Right forelimb (tissue), 1 donor: ENCODE measurements around the gene SERBP1.
"Not testable (repeated sequence)": the region's sequence is repeated elsewhere in the genome, so short reads cannot be mapped to it uniquely, and the experiment has no call there.

Experiments
- DNase-seq: peaks from one replicate; pipeline ENCODE4 v3.0.0-alpha.2; 2018

Gene SERBP1

DNA sequence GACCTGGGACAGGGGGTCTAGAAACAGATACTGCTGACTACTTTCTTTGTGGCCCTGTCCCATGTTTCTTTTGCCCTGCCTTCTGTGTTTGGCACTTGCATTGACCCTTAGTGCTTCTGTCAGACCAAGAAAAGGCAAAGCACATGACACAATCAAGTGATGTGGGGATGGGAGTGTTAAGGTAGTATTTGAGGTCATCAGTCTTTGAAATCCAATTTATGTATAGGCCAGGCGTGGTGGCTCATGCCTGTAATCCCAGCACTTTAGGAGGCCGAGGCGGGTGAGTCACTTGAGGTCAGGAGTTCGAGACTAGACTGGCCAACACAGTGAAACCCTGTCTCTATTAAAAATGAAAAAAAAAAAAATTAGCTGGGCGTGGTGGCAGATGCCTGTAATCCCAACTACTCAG, 26.0 kb downstream of the SERBP1 start:
- no peak for DNase-seq

DNA sequence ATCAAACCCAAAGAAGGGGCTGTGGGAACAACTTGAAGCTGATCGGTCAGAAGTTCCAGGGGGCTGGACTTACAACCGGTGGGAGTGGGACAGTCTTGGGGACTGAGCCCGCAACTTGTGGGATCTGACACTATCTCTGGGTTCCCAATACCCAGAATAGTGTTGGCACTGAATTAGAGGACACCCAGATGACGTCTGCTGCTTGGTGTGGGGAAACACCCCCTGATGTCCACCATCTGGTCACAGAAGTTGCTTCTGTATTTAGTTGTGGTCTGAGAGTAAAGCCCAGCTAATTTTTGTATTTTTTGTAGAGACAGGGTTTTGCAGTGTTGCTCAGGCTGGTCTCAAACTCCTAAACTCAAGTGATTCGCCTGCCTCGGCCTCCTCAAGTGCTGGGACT, 28.8 kb downstream of the SERBP1 start:
- DNase-seq, result no peak

DNA sequence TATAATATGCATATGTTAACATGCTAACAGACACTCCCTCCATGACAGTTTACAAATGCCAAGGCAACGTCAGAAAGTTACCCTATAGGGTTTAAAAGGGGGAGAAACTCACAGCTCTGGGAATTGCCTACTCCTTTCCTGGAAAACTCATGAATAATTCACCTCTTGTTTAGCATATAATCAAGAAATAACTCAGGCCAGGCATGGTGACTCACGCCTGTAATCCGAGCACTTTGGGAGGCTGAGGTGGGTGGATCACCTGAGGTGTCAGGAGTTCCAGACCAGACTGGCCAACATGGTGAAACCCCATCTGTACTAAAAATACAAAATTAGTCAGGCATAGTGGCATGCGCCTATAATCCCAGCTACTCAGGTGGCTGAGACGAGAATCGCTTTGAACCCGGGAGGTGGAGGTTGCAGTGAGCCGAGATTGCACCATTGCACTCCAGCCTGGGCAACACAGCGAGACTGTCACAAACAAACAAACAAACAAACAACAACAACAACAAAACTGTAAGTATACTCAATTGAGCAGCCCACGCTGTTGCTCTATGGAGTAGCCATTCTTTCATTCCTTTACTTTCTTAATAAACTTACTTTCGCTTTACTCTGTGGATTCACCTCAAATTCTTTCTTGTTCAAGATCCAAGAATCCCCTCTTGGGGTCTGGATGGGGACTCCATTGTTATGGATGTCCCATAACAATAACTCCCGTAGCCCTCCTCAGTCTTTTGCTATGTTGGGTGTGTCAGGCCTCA, 30.0 kb downstream of the SERBP1 start:
- DNase-seq, result not testable (repeated sequence)

DNA sequence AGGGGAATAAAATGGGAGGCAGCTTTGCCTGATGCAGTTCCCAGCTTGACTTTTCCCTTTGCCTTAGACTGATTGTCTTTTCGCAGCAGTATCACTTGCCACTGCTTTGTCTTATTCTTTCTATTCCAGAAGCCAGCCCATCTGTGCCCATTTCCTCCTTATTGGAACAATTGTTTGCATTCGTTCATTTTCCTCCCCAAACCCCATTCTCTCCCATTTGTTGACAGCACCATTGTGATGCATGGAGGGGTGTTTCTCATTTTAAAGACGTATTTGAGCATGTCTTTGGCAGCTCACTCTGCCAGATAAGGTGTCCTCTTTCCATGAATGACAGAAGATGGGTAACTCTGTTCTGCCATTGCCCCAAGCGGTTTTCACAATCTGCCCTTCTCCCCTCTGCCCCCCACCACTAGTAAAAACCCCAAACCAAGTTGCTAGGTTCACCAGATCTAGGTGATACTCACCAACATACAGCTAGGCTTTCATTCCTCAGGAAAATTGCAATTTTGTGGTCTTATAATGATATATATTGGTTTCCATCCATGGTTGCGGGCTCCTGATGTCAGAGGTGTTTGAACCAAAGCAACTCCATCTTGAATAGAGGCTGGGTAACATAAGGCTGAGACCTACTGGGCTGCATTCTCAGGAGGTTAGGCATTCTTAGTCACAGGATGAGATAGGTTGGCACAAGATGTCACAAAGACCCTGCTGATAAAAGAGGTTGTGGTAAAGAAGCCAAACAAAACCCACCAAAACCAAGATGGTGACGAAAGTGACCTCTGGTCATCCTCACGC, 30.8 kb downstream of the SERBP1 start:
- no peak for DNase-seq

DNA sequence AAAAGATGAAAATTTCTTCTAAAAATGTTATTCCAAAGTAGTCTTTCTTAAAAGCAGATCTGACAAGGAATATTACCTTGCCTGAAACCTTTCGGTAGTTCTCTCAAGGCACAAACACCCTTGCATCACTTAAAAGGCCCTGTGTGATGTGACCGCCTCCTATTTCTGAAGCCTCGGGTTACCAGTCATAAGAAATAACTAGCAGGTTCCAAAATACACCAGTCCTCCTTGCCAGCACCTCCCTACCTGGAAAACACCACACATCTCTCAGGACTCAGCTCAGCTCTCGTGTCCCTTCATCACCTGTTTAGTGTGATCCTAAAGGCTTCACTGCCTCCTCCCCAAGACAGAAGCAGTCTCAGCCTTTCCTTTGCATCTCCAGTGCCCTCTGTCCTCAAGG, 35.7 kb downstream of the SERBP1 start:
- DNase-seq, result no peak

DNA sequence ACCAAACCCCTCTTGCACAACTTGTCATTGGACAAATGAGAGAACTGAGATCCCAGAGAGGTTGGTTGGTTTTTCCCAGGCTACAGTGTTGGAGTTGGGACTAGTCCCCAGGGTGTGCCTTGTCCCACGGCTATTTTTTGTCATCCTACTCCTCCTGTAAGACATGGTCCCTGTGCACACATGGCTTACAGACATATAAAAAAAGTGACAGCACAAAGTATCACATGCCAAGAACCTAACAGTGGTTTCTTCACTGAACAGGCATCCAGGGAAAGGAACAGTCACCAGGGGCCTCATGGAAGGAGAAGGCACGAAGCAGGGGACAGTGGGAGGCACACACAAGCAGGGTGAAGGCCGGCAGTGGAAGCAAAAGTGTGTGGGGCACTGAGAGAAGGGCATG, 36.5 kb downstream of the SERBP1 start:
- no peak for DNase-seq

DNA sequence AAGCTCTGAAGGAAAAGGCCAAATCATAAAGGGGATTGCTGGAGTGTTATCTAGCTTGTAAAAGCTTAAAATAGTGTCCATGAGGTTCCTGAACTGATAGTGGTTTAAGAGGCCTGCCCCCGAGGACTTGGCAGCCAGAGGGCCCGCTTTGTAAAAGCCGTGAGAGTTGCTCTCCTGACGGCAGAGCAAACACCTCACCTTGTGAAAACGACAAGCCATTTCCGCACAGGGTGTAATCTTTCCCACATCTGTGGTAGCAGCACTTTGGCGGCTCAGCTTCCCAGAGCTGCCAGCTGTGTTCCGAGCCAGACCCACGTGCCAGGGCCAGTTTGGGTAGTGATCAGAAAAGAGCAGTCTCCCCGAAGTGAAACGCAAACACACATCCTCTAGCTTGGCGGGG, 37.0 kb downstream of the SERBP1 start:
- DNase-seq, result peak; percentile 61

DNA sequence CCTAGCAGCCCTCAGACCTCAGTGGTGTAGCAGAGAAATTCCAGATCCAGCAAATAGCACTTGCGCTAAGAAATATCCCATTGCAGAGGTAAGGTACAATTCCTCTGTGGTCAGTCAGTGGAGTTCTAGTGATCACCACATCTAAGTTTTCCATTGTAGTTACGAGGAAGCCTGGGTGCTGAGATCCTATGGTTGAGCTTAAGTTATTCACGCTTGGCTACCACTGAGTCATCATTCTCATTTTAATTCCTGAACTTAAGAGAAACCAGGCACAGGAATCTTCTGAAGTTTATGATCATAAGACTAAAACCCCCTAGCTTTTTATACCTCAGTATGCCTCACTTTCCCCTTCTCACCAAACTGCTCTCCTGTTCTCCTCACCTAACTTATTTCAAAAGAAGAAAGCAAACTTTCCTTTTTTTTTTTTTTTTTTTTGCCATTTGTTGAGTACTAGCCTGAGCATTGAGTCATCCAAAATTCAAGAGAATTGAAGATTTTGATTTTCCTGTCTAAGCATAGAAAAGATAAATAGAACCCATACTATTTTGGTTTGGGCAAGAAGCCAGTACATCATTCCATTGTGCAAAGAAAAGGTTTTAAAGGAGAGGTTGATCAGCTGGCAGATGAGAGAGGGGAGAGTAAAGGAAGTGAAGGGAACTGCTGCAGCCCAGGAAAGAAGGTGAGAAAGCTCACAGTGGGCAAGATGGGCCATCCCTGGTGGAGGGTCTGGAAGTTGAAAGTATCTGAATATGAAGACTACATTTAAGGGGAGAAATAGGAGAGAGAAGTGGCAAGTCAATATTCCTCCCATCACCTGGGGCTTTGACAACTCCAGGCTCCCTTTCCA, 39.9 kb downstream of the SERBP1 start:
- no peak for DNase-seq

DNA sequence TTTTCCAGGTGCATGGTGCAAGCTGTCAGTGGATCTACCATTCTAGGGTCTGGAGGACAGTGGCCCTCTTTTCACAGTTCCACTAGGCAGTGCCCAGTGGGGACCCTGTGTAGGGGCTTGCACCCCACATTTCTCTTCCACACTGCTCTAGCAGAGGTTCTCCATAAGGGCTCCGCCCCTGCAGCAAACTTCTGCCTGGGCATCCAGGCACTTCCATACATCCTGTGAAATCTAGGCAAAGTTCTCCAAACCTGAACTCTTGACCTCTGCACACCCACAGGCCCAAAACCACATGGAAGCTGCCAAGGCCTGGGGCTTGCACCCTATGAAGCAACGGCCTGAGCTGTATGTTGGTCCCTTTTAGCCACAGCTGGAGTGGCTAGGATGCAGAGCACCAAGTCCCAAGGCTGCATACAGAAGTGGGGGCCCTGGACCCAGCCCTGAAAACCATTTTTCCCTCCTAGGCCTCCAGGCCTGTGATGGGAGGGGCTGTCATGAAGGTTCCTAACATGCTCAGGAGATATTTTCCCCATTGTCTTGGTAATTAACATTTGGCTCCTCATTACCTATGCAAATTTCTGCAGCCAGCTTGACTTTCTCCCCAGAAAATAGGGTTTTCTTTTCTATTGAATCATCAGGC, 46.1 kb downstream of the SERBP1 start:
- DNase-seq, result no peak

DNA sequence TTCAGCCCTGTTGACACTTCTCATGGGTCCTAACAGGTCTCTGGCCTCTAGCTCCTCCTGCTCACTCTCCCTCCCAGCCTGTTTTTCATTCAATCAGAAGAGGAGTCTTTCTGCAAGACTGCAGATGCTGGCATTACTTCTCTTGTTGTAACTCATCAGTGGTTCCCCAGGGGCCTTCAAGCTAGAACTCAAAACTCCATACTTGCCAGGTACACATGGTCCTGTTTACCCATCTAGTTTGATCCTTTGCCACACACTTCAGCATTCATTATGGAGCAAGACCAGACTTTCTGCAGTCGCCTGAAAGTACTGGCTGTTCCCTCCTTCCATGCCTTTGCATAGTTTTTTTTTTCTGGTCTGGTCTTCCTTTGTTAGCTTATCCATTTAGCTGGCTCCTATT, 47.9 kb downstream of the SERBP1 start:
- no peak for DNase-seq

DNA sequence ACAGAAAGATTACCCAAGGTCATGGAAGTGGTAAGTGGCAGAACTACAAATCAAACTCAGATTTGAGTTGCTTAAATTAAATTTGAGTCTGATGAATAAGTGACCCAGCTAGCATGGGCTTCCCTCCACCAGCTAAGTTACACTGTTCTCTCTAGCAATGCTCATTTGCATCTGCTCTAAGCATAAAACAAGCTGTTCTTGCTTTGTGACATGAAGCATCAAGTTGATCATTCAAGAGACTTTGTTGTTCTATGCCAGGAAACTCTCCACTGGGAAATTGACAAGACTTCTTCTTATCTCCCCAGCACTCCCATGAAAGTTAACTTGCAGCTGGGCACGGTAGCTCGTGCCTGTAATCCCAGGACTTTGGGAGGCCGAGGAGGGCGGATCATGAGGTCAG, 49.0 kb downstream of the SERBP1 start:
- DNase-seq, result no peak

DNA sequence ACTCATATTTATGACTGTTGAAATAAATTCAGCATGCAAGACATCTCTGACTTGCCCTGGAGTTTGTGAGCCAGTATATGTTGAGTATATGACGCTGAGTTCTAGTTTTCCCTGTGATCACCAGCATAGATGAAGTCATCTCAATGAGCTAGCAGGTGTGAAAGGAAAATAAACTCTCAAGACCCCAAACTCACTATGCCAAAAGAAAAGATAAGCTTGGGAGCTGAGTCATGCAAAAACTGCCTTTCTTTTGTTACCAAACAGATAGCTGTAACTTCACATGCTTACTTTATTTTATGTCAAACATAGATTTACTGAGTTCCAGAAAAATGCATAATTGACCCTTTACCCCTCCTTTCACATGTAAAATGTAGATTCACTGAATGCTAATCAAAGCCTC, 52.9 kb downstream of the SERBP1 start:
- no peak for DNase-seq

DNA sequence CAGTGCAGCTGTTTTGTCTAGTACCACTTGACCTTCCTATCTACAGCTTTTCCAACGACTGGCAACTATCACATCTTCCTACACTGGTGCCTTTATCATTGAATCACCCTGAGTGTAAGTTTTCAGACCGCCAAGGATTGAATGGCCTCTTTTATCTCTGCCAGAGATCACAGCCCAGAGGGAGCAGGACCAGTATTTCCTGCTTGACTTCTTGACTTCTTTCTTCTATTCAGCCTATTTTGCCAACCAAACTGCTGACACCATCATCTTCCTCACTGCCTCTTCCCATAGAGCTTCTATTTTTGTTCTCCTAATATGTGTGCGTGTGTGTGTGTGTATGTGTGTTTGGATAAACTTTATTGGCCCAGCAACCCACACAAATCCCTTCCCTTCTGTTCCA, 53.8 kb downstream of the SERBP1 start:
- DNase-seq, result no peak

DNA sequence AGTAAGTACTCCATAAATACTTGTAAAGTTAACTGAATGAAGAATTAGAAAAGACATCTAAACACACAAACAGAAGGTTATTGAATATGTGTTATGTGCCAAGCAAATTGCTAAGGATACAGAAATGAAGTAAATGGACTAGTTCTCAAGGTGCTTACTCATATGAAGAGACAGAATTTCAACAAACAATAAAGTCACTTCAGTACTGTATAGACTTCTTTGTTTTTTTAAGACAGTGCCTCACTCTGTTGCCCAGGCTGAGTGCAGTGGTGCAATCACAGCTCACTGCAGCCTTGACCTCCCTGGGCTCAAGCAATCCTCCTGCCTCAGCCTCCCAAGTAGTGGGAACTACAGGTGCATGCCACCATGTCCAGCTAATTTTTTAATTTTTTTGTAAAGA, 57.3 kb downstream of the SERBP1 start:
- no peak for DNase-seq

DNA sequence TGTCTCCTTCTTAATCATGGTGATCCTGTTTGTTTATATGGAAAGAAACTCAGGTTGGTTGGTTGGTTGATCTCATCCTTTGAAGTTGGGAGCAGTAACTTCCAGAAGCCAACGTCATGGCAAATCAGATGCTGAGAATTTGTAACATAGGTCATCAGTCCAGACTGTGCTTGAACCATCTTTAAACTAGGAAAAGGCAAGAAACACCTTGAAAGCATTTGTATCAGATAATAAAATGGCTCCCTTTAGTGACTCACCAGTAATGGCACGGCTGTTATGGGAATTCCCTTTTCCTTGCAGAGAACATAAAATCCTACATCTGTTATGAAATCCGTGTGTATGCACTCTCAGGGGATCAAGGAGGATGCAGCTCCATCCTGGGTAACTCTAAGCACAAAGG, 58.1 kb downstream of the SERBP1 start:
- no peak for DNase-seq

DNA sequence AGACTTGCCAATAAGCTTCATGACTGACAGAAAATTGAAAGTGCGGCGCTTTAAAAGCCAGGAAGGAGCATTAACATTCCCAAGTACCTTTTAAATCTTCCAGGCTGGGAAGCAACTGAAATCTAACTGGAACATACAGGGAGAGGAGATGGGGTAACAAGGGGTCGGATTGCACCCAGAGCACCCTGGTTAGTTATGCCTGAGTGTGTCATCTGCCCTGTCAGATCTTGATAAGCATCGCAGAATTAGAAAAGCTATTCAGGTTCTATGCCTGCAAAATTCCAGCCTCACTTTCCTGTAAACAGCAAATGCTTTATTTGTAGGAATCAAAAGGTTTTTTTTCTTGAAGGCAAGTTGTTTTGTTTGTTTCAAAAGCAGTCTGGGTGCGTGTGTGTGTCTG, 58.5 kb downstream of the SERBP1 start:
- DNase-seq, result no peak

DNA sequence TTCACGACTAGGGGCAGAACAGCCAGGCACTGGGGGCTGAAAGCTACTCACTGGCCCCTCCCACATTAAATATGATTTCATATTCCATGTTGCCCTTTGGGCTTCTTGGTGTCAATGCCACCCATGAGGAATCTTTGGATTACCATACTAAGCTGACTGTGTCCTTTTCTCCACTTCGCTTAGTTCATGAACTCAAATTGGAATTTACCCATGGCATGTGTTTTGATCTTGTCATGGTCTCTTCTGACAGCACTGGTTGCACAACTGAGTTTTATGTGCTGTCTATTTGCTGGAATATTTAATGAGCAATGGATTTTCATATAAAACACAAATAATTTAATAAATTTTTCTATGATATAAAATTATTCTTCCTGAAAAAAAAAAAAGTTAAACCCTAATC, 59.2 kb downstream of the SERBP1 start:
- no peak for DNase-seq

DNA sequence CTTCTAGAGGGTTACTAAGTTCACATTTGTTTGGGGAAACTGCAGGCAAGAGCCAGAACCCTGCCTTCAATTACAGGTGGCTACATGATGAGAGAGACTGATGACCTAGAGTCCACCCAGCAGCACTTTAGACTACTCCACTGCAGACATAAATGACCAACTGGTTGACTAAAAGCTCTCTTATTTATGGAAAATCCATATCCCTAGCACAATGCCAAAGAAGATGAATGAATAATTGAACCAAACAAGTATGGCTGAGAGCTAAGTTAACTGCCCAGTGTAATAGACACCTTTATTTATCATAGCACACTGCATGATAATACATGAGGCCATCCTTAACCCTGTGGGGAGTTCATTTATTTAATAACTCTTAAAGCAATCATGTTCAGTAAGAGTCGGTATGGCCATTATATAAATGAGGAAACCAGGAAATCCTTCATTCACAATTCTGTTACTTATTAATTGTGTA, 62.1 kb downstream of the SERBP1 start:
- DNase-seq, result no peak

DNA sequence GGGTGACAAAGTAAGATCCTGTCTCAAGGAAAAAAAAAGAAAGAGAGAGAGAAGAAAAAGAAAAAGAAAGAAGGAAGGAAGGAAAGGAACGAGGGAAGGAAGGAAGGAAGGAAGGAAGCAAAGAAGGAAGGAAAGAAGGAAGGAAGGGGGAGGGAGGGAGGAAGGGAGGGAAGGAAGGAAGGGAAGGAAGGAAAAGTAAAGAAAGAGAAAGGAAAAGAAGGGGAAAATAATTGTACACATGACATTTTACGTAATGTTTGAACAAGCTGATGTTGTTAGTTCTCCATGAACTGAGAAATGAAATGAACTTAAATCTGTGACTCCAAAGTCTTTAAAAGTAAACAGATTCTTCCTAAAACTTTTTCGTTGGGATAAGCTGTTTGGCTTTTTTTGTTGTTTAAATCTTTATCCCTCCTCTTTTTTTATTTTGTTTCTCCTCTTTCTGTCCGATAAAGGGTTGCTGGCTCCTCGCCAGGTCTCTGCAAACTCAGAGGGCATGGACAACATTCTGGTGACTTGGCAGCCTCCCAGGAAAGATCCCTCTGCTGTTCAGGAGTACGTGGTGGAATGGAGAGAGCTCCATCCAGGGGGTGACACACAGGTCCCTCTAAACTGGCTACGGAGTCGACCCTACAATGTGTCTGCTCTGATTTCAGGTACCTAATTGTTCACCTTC, 62.7 kb downstream of the SERBP1 start:
- DNase-seq, result no peak

DNA sequence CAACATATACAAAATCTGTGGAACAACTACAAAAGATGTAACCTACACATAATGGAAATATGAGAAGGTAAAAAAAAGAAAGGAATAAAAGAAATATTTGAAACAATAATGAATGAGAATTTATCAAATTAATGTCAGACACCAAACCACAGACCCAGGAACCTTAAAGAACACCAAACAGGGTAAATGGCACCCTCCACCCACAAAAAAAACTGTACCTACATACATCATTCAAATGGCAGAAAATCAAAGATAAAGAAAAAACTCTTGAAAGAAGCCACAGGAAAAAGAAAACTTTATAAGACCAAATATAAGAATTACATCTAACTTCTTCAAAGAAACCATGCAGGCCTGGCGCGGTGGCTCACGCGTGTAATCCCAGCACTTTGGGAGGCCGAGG, 68.6 kb downstream of the SERBP1 start:
- DNase-seq, result no peak

DNA sequence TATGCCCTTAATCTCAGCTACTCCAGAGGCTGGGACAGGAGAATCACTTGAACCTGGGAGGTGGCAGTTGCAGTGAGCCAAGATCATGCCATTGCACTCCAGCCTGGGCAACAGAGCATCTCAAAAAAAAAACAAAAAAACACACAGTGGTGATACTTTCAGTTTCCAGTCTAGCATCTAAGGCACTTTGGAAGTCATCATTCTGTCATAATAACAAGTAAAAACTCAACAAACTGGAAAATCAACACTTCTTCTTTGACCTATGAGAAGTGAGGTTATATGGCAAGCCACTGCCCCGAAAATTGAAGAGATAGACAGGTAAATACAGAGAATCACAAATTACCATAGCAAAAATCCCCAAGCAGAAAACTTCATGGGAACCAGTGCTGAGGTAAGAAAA, 70.6 kb downstream of the SERBP1 start:
- DNase-seq, result no peak
